GM19099 (cell line): Measurements from ENCODE around the gene AAK1.

ENCODE experiments used
- POLR2A ChIP-seq: IDR thresholded peaks from 3 replicates; pipeline ENCODE4 v1.6.1; 2011; ENCODE audit warnings: low read depth; ENCODE audit not compliant: insufficient read length; ENCODE audit errors: extremely low read depth

AAK1 gene

GRCh38 chr2:69416147-69416546, 227.4 kb downstream of the AAK1 start:
- TF ChIP-seq POLR2A = no peak
